GM23338 (cell line): Measurements from ENCODE around the gene PRDM1. TPM values are rescaled to one million over a fixed set of nuclear protein-coding genes. Genes with fewer than 3 reads are reported as not detected.

Source experiments
- ATAC-seq: fragments of 200-7000 bp; cut with Tn5 transposase; 3 replicates; pipeline ENCODE4 v1.9.1; 2020
- DNase-seq: peaks from one replicate; pipeline ENCODE4 v3.0.0-alpha.2; 2015; ENCODE audit warnings: low spot score
- H2AFZ ChIP-seq: fragments of 200-600 bp; sonication (generic); 2 replicates; pipeline ENCODE4 v1.8.0; 2016; ENCODE audit warnings: antibody characterized with exemption, mild to moderate bottlenecking, moderate library complexity
- H3F3A ChIP-seq: fragments of 200-600 bp; sonication (generic); replicated peaks from 2 replicates; pipeline ENCODE4 v1.8.0; 2017; ENCODE audit warnings: antibody characterized with exemption, mixed run types, low read depth
- H3K27ac ChIP-seq: fragments of 200-600 bp; sonication (generic); 2 replicates; pipeline ENCODE4 v1.6.1; 2016; ENCODE audit warnings: low read depth
- H3K27me3 ChIP-seq: fragments of 200-600 bp; sonication (generic); 2 replicates; pipeline ENCODE4 v1.8.0; 2016; ENCODE audit warnings: mild to moderate bottlenecking, mixed run types, moderate library complexity; ENCODE audit not compliant: insufficient read depth
- H3K36me3 ChIP-seq: fragments of 200-600 bp; sonication (generic); 2 replicates; pipeline ENCODE4 v1.8.0; 2016; ENCODE audit warnings: mild to moderate bottlenecking; ENCODE audit not compliant: insufficient read depth
- H3K4me1 ChIP-seq: fragments of 200-600 bp; sonication (generic); 2 replicates; pipeline ENCODE4 v1.8.0; 2016; ENCODE audit warnings: mild to moderate bottlenecking, moderate library complexity; ENCODE audit not compliant: insufficient read depth
- H3K4me2 ChIP-seq: fragments of 200-600 bp; sonication (generic); 2 replicates; pipeline ENCODE4 v1.7.1; 2017; ENCODE audit warnings: mixed run types
- H3K4me3 ChIP-seq: fragments of 200-600 bp; sonication (generic); 2 replicates; pipeline ENCODE4 v1.6.1; 2016; ENCODE audit warnings: mixed run types
- H3K79me2 ChIP-seq: fragments of 200-600 bp; sonication (generic); replicated peaks from 2 replicates; pipeline ENCODE4 v1.8.0; 2017; ENCODE audit warnings: mild to moderate bottlenecking; ENCODE audit not compliant: insufficient read depth
- H3K9me2 ChIP-seq: fragments of 200-600 bp; sonication (generic); 2 replicates; pipeline ENCODE4 v1.8.0; 2017; ENCODE audit not compliant: insufficient read depth
- H4K20me1 ChIP-seq: fragments of 200-600 bp; sonication (generic); replicated peaks from 2 replicates; pipeline ENCODE4 v1.8.0; 2017; ENCODE audit warnings: mild to moderate bottlenecking; ENCODE audit not compliant: insufficient read depth
- H3K27ac Mint-ChIP-seq: 2 replicates; pipeline ENCODE4 v1.8.0; 2020; ENCODE audit warnings: inconsistent platforms, mild to moderate bottlenecking, moderate library complexity, mixed read lengths
- H3K27me3 Mint-ChIP-seq: 3 replicates; pipeline ENCODE4 v1.8.0; 2022; ENCODE audit warnings: low read depth, mild to moderate bottlenecking, moderate library complexity, mixed read lengths, inconsistent platforms; ENCODE audit not compliant: insufficient read depth, poor library complexity
- H3K36me3 Mint-ChIP-seq: 3 replicates; pipeline ENCODE4 v1.8.0; 2021; ENCODE audit warnings: low read depth, mild to moderate bottlenecking, inconsistent platforms, moderate library complexity, mixed read lengths
- H3K4me1 Mint-ChIP-seq: 3 replicates; pipeline ENCODE4 v1.8.0; 2020; ENCODE audit warnings: mild to moderate bottlenecking, inconsistent platforms, mixed read lengths
- H3K4me3 Mint-ChIP-seq: 3 replicates; pipeline ENCODE4 v1.8.0; 2021; ENCODE audit warnings: moderate library complexity, mild to moderate bottlenecking, inconsistent platforms, mixed read lengths
- H3K9me3 Mint-ChIP-seq: 3 replicates; pipeline ENCODE4 v1.8.0; 2020; ENCODE audit warnings: moderate library complexity, mild to moderate bottlenecking, inconsistent platforms, mixed read lengths
- CREB1 ChIP-seq: fragments of 250-450 bp; sonication (Bioruptor Pico); IDR thresholded peaks from 2 replicates; pipeline ENCODE4 v1.5.0; 2020; ENCODE audit warnings: low read depth, mild to moderate bottlenecking, moderate library complexity
- CTCF ChIP-seq, 2 experiments: fragments of 200-600 bp in 1 of 2; sonication (generic) in 1 of 2; conservative IDR thresholded peaks; 2 replicates each; pipeline versions ENCODE4 v1.5.1 to v1.6.1; 2016 to 2017; ENCODE audit warnings: antibody characterized with exemption in 2 of 2, low read depth in 2 of 2, mild to moderate bottlenecking in 2 of 2, moderate library complexity in 1 of 2
- EZH2 ChIP-seq: fragments of 200-600 bp; sonication (generic); IDR thresholded peaks from one replicate; pipeline ENCODE4 v1.8.0; 2017; ENCODE audit warnings: antibody characterized with exemption, mild to moderate bottlenecking, low read depth; ENCODE audit not compliant: unreplicated experiment
- EZH2phosphoT487 ChIP-seq: fragments of 200-600 bp; sonication (generic); IDR thresholded peaks from one replicate; pipeline ENCODE4 v1.8.1; 2018; ENCODE audit warnings: antibody characterized with exemption; ENCODE audit not compliant: unreplicated experiment
- JUNB ChIP-seq: IDR thresholded peaks from one replicate; pipeline ENCODE4 v1.6.1; 2016; ENCODE audit warnings: antibody characterized with exemption; ENCODE audit not compliant: unreplicated experiment
- NANOG ChIP-seq: IDR thresholded peaks from 2 replicates; pipeline ENCODE4 v1.6.1; 2016; ENCODE audit warnings: antibody characterized with exemption, borderline replicate concordance
- POLR2AphosphoS5 ChIP-seq: IDR thresholded peaks from 2 replicates; pipeline ENCODE4 v1.6.1; 2016; ENCODE audit warnings: antibody characterized with exemption, low read depth
- REST ChIP-seq: IDR thresholded peaks from one replicate; pipeline ENCODE4 v1.6.1; 2018; ENCODE audit warnings: antibody characterized with exemption; ENCODE audit not compliant: unreplicated experiment
- STAT1 ChIP-seq: IDR thresholded peaks from one replicate; pipeline ENCODE4 v1.6.1; 2016; ENCODE audit warnings: antibody characterized with exemption; ENCODE audit not compliant: unreplicated experiment
- ZNF114 ChIP-seq: fragments of 250-450 bp; sonication (Bioruptor Pico); IDR thresholded peaks from 2 replicates; pipeline ENCODE4 v1.5.0; 2020; ENCODE audit warnings: mild to moderate bottlenecking, moderate library complexity
- ZNF331 ChIP-seq: fragments of 250-450 bp; sonication (Bioruptor Pico); IDR thresholded peaks from 2 replicates; pipeline ENCODE4 v1.5.0; 2020; ENCODE audit warnings: low read depth, mild to moderate bottlenecking, moderate library complexity
- polyA plus RNA-seq: library from polyadenylated mRNA; unstranded; fragments of >200 nt; fragmentation: Nextera tagmentation; extraction: Ambion mirVana; gene quantifications from 2 replicates; pipeline ENCODE4 v1.2.1, GENCODE V29; 2016
- total RNA-seq: library from RNA; depleted of rRNA; stranded (reverse); fragments of >200 nt; shearing (Covaris generic); gene quantifications from 2 replicates; pipeline ENCODE4 v1.2.3, GENCODE V29; 2014
- TF ChIP-seq, protein P1 (sequence below): IDR thresholded peaks from 2 replicates; pipeline ENCODE4 v1.6.1; 2016; ENCODE audit warnings: antibody characterized with exemption
- TF ChIP-seq, protein P2 (sequence below): fragments of 250-450 bp; sonication (Bioruptor Pico); IDR thresholded peaks from 2 replicates; pipeline ENCODE4 v1.5.0; 2020; ENCODE audit warnings: mild to moderate bottlenecking, moderate library complexity

Gene PRDM1
- total and polyA plus RNA-seq, 2 experiments from 2014 or later = 0.65 to 0.73 TPM

DNA sequence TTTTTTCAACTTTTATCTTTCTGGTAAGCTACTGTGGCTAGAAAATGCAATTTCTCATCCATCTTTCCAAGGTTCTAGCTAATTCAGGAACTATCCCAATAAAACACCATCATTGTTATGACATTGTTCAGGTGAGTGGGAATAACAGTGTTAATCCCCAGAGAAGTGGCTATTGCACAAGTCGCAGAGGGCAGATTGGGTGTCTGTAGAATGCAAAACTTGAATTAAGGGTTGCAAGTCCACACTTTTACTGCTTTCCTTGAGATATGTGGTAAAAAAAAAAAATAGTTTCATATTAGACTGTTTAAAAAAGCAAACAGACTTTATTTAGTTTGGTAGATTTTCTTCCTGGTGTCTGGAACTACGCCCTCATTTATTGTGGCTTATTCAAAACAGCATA lies 41.1 kb upstream of the PRDM1 start:
- Histone ChIP-seq H3K4me1 (no peaks in the 10 kb centered on the region), H3K4me2 (no peak overlapping the region), H4K20me1 (no peaks in the 10 kb centered on the region), H3K9me2 (no peaks in the 10 kb centered on the region), H3K27ac (no peak overlapping the region), H3K4me3 (no peak overlapping the region), H3K36me3 (no peaks in the 10 kb centered on the region), H3K79me2 (no peaks in the 10 kb centered on the region), H3F3A (no peaks in the 10 kb centered on the region), H2AFZ (no peak overlapping the region), H3K27me3 (peaks cover 6% of the 10 kb centered on the region; the same call in 1 of the 2 replicates)
- DNase-seq = no peak
- H3K36me3 Mint-ChIP-seq = no peaks in the 10 kb centered on the region
- H3K27ac Mint-ChIP-seq = no peak overlapping the region
- H3K4me1 Mint-ChIP-seq = peaks cover 8% of the 10 kb centered on the region
- no peaks in the 10 kb centered on the region for H3K27me3 Mint-ChIP-seq
- H3K4me3 Mint-ChIP-seq = no peak overlapping the region
- TF ChIP-seq, protein P1, sequence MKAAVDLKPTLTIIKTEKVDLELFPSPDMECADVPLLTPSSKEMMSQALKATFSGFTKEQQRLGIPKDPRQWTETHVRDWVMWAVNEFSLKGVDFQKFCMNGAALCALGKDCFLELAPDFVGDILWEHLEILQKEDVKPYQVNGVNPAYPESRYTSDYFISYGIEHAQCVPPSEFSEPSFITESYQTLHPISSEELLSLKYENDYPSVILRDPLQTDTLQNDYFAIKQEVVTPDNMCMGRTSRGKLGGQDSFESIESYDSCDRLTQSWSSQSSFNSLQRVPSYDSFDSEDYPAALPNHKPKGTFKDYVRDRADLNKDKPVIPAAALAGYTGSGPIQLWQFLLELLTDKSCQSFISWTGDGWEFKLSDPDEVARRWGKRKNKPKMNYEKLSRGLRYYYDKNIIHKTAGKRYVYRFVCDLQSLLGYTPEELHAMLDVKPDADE = no peak
- TF ChIP-seq EZH2 = no peak
- no peak for TF ChIP-seq JUNB
- no peak for TF ChIP-seq STAT1
- no peak for TF ChIP-seq EZH2phosphoT487
- TF ChIP-seq CREB1 (CRISPR knock-in tag) = no peak
- TF ChIP-seq ZNF331 = no peak
- TF ChIP-seq, protein P2, sequence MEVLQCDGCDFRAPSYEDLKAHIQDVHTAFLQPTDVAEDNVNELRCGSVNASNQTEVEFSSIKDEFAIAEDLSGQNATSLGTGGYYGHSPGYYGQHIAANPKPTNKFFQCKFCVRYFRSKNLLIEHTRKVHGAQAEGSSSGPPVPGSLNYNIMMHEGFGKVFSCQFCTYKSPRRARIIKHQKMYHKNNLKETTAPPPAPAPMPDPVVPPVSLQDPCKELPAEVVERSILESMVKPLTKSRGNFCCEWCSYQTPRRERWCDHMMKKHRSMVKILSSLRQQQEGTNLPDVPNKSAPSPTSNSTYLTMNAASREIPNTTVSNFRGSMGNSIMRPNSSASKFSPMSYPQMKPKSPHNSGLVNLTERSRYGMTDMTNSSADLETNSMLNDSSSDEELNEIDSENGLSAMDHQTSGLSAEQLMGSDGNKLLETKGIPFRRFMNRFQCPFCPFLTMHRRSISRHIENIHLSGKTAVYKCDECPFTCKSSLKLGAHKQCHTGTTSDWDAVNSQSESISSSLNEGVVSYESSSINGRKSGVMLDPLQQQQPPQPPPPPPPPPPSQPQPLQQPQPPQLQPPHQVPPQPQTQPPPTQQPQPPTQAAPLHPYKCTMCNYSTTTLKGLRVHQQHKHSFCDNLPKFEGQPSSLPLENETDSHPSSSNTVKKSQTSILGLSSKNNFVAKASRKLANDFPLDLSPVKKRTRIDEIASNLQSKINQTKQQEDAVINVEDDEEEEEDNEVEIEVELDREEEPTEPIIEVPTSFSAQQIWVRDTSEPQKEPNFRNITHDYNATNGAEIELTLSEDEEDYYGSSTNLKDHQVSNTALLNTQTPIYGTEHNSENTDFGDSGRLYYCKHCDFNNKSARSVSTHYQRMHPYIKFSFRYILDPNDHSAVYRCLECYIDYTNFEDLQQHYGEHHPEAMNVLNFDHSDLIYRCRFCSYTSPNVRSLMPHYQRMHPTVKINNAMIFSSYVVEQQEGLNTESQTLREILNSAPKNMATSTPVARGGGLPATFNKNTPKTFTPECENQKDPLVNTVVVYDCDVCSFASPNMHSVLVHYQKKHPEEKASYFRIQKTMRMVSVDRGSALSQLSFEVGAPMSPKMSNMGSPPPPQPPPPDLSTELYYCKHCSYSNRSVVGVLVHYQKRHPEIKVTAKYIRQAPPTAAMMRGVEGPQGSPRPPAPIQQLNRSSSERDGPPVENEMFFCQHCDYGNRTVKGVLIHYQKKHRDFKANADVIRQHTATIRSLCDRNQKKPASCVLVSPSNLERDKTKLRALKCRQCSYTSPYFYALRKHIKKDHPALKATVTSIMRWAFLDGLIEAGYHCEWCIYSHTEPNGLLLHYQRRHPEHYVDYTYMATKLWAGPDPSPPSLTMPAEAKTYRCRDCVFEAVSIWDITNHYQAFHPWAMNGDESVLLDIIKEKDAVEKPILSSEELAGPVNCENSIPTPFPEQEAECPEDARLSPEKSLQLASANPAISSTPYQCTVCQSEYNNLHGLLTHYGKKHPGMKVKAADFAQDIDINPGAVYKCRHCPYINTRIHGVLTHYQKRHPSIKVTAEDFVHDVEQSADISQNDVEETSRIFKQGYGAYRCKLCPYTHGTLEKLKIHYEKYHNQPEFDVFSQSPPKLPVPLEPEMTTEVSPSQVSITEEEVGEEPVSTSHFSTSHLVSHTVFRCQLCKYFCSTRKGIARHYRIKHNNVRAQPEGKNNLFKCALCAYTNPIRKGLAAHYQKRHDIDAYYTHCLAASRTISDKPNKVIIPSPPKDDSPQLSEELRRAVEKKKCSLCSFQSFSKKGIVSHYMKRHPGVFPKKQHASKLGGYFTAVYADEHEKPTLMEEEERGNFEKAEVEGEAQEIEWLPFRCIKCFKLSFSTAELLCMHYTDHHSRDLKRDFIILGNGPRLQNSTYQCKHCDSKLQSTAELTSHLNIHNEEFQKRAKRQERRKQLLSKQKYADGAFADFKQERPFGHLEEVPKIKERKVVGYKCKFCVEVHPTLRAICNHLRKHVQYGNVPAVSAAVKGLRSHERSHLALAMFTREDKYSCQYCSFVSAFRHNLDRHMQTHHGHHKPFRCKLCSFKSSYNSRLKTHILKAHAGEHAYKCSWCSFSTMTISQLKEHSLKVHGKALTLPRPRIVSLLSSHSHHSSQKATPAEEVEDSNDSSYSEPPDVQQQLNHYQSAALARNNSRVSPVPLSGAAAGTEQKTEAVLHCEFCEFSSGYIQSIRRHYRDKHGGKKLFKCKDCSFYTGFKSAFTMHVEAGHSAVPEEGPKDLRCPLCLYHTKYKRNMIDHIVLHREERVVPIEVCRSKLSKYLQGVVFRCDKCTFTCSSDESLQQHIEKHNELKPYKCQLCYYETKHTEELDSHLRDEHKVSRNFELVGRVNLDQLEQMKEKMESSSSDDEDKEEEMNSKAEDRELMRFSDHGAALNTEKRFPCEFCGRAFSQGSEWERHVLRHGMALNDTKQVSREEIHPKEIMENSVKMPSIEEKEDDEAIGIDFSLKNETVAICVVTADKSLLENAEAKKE = no peak
- no peak for TF ChIP-seq POLR2AphosphoS5
- no peak for TF ChIP-seq ZNF114 (CRISPR knock-in tag)
- no peak for TF ChIP-seq REST
- TF ChIP-seq NANOG = no peak
- no peak for TF ChIP-seq CTCF (conservative IDR thresholded peaks at IDR 0.05; ENCODE audit: low read depth in 2 of 2)
- no peaks in the 10 kb centered on the region for H3K9me3 Mint-ChIP-seq
- no peak for ATAC-seq
